Natural killer cell (primary cell): ENCODE data around the gene MICOS13. TPM values are rescaled to one million over a fixed set of nuclear protein-coding genes. Genes with fewer than 3 reads are reported as not detected.

Experiments used
- ATAC-seq, 3 donors: fragments of 150-1000 bp in 2 of 3; fragments of 200-7000 bp in 1 of 3; cut with Tn5 transposase; 1 replicate in 1 of 3; 2 replicates in 2 of 3; pipeline ENCODE4 v1.10.0; 2021; ENCODE audit warnings: mild to moderate bottlenecking in 2 of 3, moderate library complexity in 2 of 3
- DNase-seq, 2 donors: peaks; one replicate each; pipeline versions ENCODE4 v3.0.0 to v3.0.0-alpha.2; 2013 to 2021; ENCODE audit warnings: mixed read lengths in 1 of 2
- H3K27ac ChIP-seq: one replicate; pipeline ENCODE4 v1.5.1; 2013; ENCODE audit warnings: mild to moderate bottlenecking, low read length
- H3K27me3 ChIP-seq: one replicate; pipeline ENCODE4 v1.6.1; 2013; ENCODE audit warnings: low read length; ENCODE audit not compliant: control insufficient read depth, insufficient read depth
- H3K36me3 ChIP-seq: one replicate; pipeline ENCODE4 v1.6.1; 2013; ENCODE audit warnings: low read length; ENCODE audit not compliant: control insufficient read depth, insufficient read depth
- H3K4me1 ChIP-seq: one replicate; pipeline ENCODE4 v1.6.1; 2013; ENCODE audit warnings: low read length; ENCODE audit not compliant: control insufficient read depth, insufficient read depth
- H3K4me3 ChIP-seq: one replicate; pipeline ENCODE4 v1.5.1; 2013; ENCODE audit warnings: low read length
- H3K9me3 ChIP-seq: one replicate; pipeline ENCODE4 v1.6.1; 2013; ENCODE audit warnings: low read length; ENCODE audit not compliant: control insufficient read depth, insufficient read depth
- H3K27ac Mint-ChIP-seq, 2 donors: one replicate each; pipeline ENCODE4 v1.8.0; 2022; ENCODE audit warnings: mild to moderate bottlenecking in 2 of 2, mixed read lengths in 2 of 2, moderate library complexity in 1 of 2
- H3K27me3 Mint-ChIP-seq, 2 donors: one replicate each; pipeline ENCODE4 v1.8.0; 2022; ENCODE audit warnings: low read depth in 2 of 2, mixed read lengths in 2 of 2
- H3K36me3 Mint-ChIP-seq: one replicate; pipeline ENCODE4 v1.8.0; 2022; ENCODE audit warnings: mixed read lengths
- H3K4me1 Mint-ChIP-seq, 2 donors: one replicate each; pipeline ENCODE4 v1.8.0; 2022; ENCODE audit warnings: mixed read lengths in 2 of 2
- H3K4me3 Mint-ChIP-seq: one replicate; pipeline ENCODE4 v1.8.0; 2022; ENCODE audit warnings: mild to moderate bottlenecking, moderate library complexity, mixed read lengths
- H3K9me3 Mint-ChIP-seq, 2 donors: one replicate each; pipeline ENCODE4 v1.8.0; 2022; ENCODE audit warnings: mixed read lengths in 2 of 2
- WGBS: methylation state at CpG from one replicate; pipeline ENCODE4 v1.1.7; 2013; ENCODE audit warnings: missing lambda C conversion rate; ENCODE audit not compliant: insufficient coverage; 5-methylcytosine and 5-hydroxymethylcytosine counted together
- intact Hi-C: fragments of 100-400 bp; cut with micrococcal nuclease; formaldehyde crosslinking; loops from one replicate; pipeline ENCODE4 v1.14.2; 2022
- total RNA-seq, 4 donors: library from RNA; stranded (reverse); fragments of 120-200 nt in 1 of 4; gene quantifications; one replicate each; pipeline versions ENCODE4 v1.2.3 to v1.2.4, GENCODE V29; 2013 to 2022
- TF ChIP-seq, protein P1 (sequence below): fragments of 200-600 bp; IDR thresholded peaks from one replicate; pipeline ENCODE4 v1.8.0; 2022; ENCODE audit warnings: antibody characterized with exemption

The MICOS13 gene
- total RNA-seq, 3 donors from 2014 or later (not counting 1 experiment from before 2014, with no cell fraction given), result 17.7 to 27.7 (median 25.1) TPM

DNA sequence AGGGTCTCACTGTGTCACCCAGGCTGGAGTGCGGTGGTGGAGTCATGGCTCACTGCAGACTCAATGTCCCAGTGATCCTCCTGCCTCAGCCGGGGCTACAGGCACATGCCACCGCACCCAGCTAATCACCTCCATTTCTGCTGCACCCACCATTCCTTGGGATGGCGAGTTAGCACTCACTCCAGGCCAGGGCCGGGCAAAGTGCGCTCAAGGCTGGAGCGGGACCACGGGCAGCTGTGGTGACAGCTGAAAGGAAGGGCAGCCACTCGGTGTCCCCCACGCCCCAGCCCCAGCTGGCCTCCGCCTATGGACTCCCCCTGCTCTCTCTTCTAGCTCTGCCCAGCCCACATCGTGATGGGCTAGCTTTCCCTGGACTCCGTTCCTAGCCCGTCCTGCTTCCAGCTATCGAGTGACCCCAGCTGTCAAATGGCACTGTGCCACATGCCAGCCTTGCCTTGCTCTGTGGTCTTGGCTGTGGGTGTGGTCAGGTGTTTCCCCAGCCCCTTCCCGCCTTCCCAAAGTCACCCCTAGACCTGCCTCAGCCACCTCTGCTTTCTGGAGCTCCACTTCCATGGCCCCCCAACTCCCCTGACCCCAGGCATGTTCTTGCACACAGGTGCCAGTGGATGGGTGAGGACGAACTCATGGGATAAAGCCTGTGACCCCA lies 4.1 kb downstream of the MICOS13 start:
- Histone ChIP-seq H3K36me3 (peaks cover 2% of the 10 kb centered on the region), H3K4me3 (no peak overlapping the region), H3K4me1 (peaks cover 15% of the 10 kb centered on the region), H3K27ac (no peak overlapping the region), H3K9me3 (no peaks in the 10 kb centered on the region), H3K27me3 (no peaks in the 10 kb centered on the region)
- no peaks in the 10 kb centered on the region for H3K27me3 Mint-ChIP-seq
- H3K4me3 Mint-ChIP-seq, result no peak overlapping the region
- H3K4me1 Mint-ChIP-seq, result peaks cover 15 to 25% of the 10 kb centered on the region in 2 donors
- WGBS, result 87% methylated on average over 17 of the region's 17 CpGs
- H3K36me3 Mint-ChIP-seq, result no peaks in the 10 kb centered on the region
- H3K27ac Mint-ChIP-seq, result peak overlapping the region in 1 of 2 donors; percentile 49
- intact Hi-C loops, result no loop called here
- TF ChIP-seq, protein P1, sequence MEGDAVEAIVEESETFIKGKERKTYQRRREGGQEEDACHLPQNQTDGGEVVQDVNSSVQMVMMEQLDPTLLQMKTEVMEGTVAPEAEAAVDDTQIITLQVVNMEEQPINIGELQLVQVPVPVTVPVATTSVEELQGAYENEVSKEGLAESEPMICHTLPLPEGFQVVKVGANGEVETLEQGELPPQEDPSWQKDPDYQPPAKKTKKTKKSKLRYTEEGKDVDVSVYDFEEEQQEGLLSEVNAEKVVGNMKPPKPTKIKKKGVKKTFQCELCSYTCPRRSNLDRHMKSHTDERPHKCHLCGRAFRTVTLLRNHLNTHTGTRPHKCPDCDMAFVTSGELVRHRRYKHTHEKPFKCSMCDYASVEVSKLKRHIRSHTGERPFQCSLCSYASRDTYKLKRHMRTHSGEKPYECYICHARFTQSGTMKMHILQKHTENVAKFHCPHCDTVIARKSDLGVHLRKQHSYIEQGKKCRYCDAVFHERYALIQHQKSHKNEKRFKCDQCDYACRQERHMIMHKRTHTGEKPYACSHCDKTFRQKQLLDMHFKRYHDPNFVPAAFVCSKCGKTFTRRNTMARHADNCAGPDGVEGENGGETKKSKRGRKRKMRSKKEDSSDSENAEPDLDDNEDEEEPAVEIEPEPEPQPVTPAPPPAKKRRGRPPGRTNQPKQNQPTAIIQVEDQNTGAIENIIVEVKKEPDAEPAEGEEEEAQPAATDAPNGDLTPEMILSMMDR, result no peak
- no peak for DNase-seq
- ATAC-seq, result no peak
- peaks cover 0 to 4% of the 10 kb centered on the region in 2 donors for H3K9me3 Mint-ChIP-seq

DNA sequence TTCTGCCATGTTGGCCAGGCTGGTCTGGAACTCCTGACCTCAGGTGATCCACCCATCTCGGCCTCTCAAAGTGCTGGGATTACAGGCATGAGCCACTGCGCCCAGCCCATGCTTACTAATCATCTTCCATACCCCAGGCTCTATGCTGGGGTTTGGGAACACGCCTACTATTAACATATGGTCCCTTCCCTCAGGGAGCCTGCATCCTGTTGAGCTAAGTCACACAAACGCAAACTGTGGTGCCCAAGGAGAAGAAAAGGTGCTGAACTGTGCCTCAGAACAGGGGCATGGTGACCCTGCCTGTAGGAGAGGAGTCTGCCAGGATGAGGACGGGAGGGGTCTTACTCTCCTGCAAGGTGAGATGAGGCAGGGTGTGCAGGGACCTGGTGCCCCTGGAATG lies 5.6 kb downstream of the MICOS13 start:
- ATAC-seq (no peak), DNase-seq (no peak)
- no peak overlapping the region for H3K4me3 ChIP-seq
- TF ChIP-seq, protein P1, result no peak
- WGBS, result 96% methylated on average over 5 of the region's 5 CpGs
- H3K9me3 ChIP-seq, result no peaks in the 10 kb centered on the region
- H3K36me3 ChIP-seq, result peaks cover 3% of the 10 kb centered on the region
- Mint-ChIP-seq H3K27me3 (no peaks in the 10 kb centered on the region), H3K27ac (no peak overlapping the region), H3K9me3 (peaks cover 0 to 4% of the 10 kb centered on the region in 2 donors), H3K4me1 (peaks cover 5 to 12% of the 10 kb centered on the region in 2 donors), H3K36me3 (no peaks in the 10 kb centered on the region), H3K4me3 (no peak overlapping the region)
- H3K4me1 ChIP-seq, result peaks cover 7% of the 10 kb centered on the region
- H3K27ac ChIP-seq, result no peak overlapping the region
- intact Hi-C loops, result no loop called here
- no peaks in the 10 kb centered on the region for H3K27me3 ChIP-seq

DNA sequence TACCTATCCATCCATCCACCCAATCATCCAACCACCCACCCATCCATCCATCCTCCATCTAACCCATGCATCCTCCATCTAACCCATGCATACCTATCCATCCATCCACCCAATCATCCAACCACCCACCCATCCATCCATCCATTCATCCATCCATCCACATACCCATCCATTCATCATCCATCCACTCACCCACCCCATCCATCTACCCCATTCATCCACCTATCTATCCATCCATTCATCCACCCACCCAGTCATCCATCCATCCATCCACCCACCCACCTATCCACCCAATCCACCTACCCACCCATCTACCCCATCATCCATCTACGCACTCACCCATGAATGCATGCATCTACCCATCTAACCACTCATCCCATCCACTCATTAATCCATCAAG lies 6.6 kb downstream of the MICOS13 start:
- WGBS, result 100% methylated on average over 1 of the region's 1 CpG
- TF ChIP-seq, protein P1, result no peak

More for the DNA sequence above, 6.6 kb downstream of the MICOS13 start:
- H3K27me3 Mint-ChIP-seq, result no peaks in the 10 kb centered on the region
- no peaks in the 10 kb centered on the region for H3K9me3 ChIP-seq
- H3K4me1 Mint-ChIP-seq, result peaks cover 0 to 3% of the 10 kb centered on the region in 2 donors
- H3K27ac Mint-ChIP-seq, result no peak overlapping the region
- peaks cover 12% of the 10 kb centered on the region for H3K36me3 ChIP-seq
- intact Hi-C loops, result no loop called here
- no peaks in the 10 kb centered on the region for H3K4me1 ChIP-seq
- no peaks in the 10 kb centered on the region for H3K27me3 ChIP-seq
- H3K4me3 ChIP-seq, result no peak overlapping the region
- no peaks in the 10 kb centered on the region for H3K36me3 Mint-ChIP-seq
- H3K9me3 Mint-ChIP-seq, result peaks cover 0 to 4% of the 10 kb centered on the region in 2 donors
- no peak overlapping the region for H3K27ac ChIP-seq
- ATAC-seq (no peak), DNase-seq (no peak)
- no peak overlapping the region for H3K4me3 Mint-ChIP-seq
